ENCODE data around the gene ZNF330.

DNA sequence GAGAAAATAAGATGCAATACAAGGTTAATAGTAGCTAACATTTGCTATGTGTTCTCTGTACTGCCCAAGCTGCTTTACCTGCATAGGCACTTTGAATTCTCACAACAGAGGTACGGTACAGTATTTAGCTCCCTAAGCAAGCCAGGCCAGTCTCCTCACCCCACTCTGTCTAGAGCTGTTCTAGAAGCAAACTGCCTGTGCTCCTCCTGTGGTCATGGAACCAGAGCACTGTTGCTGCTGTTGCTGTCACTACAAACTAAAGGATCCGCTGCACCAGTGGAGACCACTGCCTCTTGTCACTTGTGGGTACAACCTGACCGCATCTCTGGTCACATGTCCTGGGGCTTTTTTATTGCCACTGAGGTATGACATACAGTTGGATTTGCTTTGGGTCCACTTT, 19.6 kb downstream of the ZNF330 start:
- TF ChIP-seq POLR2A (IDR thresholded peaks at IDR 0.05) (no peak), POLR2AphosphoS5 (IDR thresholded peaks at IDR 0.05) (no peak)
- TF ChIP-seq, protein P1, sequence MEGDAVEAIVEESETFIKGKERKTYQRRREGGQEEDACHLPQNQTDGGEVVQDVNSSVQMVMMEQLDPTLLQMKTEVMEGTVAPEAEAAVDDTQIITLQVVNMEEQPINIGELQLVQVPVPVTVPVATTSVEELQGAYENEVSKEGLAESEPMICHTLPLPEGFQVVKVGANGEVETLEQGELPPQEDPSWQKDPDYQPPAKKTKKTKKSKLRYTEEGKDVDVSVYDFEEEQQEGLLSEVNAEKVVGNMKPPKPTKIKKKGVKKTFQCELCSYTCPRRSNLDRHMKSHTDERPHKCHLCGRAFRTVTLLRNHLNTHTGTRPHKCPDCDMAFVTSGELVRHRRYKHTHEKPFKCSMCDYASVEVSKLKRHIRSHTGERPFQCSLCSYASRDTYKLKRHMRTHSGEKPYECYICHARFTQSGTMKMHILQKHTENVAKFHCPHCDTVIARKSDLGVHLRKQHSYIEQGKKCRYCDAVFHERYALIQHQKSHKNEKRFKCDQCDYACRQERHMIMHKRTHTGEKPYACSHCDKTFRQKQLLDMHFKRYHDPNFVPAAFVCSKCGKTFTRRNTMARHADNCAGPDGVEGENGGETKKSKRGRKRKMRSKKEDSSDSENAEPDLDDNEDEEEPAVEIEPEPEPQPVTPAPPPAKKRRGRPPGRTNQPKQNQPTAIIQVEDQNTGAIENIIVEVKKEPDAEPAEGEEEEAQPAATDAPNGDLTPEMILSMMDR (IDR thresholded peaks at IDR 0.05 in 8 of 11, conservative IDR thresholded peaks at IDR 0.05 in 3 of 11): no peak

All from spleen (tissue), 7 donors.